NCI-H82 treated with DMSO at 0.1 percent for 48 hours (cell line): Measurements from ENCODE around the gene GNPDA1.
"Not testable (repeated sequence)": the region's sequence is repeated elsewhere in the genome, so short reads cannot be mapped to it uniquely, and the experiment has no call there.

ENCODE experiments used
- DNase-seq: peaks from one replicate; lab custom pipeline; 2025; ENCODE audit not compliant: unreplicated experiment; lab: John Stamatoyannopoulos, UW

Gene GNPDA1

DNA sequence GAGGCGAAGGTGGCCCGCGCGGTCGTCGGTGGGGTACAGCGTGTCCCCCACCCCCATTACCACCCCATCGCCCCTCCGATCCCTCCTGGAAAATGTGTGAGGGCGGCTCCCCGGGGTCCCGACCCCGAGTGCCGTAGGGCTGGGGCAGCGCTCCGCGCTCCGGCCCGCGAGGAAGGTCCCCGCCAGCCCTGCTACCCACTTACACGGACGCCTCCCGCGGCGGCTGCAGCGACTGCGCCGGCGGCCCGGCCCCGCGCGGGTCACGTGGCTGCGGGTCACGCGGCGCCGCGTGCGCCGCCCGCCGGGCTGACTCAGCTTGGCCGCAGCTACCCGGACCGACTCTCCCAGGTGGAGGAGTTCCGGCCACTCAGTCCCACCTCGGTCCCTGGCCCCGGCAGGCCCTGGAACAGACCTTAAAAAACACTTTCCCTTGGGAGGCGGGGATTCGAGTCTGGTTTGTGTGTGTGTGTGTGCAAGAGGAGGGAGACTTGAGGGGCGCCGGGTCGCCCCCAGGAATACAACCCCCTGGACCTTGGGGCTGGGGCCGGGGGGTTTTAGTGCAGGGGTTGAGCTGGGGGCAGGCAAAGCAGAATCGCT is at the start of gene GNPDA1:
GNPDA1 (minus strand) TSS at position 236 of the 597 bp plus-strand sequence. CDS start 992 bp downstream, outside the sequence.
- peak; percentile 15 for DNase-seq

DNA sequence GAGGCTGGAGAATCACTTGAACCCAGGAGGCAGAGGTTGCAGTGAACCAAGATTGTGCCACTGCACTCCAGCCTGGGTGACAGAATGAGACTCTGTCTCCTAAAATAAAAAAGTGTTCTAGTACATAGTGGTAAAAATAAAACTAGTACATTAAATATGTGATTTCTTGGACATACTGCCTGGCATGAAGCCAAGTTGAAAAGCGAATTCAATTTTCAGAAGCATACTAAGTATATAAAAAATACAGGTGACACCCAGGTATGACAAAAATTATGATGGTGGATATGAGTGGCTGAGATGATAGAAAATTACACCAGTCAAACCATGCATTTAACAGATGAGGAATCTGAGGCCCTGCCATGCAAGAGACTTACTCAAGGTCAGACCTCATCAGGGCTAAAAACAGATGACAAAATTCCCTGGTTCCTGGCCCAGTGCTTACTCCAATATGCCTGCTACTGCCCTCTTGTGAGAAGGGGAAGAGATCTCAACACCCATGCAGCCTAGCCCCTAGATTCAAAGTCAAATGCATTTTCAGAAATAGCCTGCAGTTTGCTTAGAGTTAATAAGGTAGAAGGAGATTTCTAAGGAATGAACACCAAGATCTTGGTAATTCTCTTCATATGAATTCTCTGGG is 46.6 kb upstream of the GNPDA1 start:
- DNase-seq = peak; percentile 31

DNA sequence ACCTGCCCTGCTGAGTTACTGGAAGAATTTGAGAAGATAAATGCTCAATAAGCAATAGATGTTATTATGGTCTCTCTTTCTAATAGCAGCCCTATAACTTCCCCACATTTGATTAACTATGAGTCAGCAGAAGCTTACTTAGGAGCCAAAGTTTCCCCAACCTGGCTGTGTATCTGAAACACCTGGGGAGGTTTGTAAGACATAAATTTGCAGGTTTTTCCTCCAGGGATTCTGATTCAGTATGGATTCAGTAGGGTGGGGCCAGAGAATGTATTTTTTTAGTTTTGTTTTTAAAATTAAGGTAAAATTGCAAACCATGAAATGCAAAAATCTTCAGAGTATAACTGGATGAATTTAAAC is 44.9 kb upstream of the GNPDA1 start:
- DNase-seq = no peak

DNA sequence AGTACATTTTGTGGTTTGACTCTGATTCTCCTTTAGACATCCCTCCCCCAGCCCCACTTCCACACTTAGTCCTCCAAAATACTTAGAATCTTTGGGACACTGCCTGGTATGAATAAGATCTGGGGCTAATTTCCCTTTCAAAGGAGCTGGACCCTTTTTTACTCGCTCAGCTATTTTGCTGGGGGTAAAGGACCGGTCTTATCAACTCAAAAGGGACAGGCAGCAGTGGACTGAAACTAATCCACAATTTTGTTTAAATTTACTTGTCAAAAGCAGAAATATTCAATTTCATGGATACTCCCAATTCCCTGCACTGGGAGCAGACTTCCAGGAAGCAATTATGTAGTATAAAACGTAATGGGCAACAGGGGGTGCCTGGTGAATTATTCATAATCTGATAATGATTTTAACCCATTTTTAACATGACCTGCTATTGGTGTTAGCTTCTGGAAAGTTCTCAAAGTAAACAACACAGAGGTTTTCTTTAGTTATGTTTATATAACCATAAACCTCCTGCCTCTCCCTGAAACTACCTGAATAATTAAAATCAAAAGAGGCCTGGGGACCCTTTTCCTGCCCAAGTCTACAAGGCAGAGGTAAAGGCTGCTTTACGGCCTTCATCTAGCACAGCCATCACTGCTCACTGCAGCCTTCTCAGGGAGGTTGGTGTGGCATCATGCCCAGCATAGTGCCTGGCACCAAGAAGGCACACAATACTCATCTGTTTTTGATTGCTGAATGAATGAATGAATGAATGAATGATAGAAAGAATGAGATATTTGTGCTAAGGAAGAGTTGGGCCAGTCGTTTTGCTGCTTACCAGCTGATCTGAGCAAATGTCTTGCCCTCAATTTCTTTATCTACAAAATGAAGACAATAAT is 44.2 kb upstream of the GNPDA1 start:
- no peak for DNase-seq

DNA sequence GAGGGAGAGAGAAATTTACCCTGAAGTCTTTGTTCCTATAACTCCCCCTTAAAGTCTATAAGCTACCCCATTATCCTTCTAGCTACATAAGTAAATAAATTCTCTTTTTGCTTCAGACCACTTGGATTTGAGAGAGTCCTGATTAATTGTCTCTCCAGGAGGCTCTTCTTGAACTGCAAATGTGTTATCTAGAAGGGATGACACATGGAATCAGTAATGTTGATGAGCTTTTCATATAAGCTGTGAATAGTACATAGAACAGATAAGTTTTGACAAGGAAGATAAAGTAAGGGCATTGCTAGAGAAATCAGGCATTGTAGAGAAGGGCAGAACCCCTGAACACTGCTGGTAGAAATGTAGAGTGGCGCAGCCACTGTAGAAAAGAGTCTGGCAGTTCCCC is 42.5 kb upstream of the GNPDA1 start:
- DNase-seq = no peak

DNA sequence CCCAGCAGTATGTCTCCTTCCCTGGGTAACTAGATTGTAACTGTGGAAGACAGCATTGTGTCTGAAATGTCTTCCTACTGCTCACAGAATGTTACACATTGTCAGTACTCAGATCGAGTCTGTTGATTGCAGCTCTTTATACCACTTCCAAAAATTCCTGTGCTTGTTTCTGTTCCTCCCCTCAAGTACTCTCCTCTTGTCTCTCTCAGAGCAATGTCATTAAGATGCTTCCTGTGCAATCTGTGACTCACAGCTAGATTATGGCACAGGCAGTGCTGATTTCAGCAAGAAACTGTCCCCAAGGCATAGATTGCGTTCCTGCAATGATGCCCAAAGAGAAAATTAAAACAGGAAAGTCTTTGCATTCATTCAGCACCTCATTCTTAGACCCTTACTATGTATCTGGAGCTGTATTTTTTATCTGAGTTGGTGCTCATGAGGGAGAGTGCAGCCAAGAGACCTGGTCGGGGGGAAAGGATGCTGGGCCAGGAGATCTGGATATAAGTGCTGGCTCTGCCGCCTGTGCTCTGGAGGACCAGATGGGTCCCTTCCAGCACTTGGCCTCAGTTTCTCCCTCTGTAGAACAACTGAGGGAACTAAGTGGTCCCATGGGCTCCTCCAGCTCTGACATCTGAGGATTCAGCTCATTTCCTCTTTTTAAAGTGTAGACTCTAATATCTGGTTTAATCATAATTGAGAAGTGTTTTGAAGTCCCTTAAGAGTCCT is 40.8 kb upstream of the GNPDA1 start:
- DNase-seq = no peak

DNA sequence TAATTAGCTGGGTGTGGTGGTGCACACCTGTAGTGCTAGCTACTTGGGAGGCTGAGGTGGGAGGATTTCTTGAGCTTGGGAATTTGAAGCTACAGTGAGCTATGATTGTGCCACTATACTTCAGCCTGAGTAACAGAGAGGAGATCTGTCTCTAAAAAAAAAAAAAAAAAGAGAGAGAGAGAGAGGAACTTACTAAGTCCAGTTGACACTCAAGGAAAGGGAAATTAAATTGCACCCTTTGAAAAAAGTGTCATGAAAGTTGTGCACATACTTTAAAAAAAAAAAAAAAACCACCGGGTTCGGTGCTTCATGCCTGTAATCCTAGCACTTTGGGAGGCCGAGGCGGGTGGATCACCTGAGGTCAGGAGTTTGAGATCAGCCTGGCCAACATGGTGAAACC is 39.2 kb upstream of the GNPDA1 start:
- not testable (repeated sequence) for DNase-seq

DNA sequence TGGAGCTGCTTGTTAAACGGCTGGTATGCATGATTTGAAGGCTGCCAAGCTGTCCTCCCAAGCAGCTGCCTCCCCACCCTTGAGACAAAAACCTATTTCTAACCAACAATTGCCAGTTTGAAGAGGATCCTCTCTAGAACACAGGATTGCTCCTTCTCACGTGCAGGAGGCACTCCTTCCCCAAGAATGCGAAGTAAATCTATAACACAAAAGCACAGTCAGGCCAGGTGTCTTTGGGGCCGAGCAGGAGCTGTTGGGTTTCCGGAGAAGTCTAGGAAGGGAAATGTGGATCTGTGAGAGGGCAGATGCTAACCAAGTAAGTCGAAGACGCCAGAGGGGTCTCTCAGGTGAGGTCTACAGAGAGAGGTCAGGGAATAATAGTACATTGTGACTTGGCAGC is 35.4 kb upstream of the GNPDA1 start:
- DNase-seq = no peak

DNA sequence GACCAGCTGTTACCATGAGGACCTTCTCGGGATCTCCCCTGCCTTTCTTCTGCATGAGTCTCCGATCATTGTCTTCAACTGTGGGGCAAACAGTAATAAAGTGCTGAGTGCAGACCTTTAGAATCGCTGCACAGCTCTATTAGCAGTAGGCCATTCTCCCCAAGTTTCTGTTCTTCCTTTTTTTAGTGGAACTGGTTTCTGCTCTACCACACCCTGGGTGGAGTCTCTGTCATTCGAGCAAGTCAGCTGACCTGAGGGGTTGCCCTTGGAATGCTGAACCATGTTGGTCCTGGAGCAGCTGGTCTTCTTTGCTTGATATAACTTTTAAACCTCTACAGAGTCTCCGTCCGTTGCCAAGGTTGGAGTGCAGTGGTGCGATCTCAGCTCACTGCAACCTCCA is 33.4 kb upstream of the GNPDA1 start:
- DNase-seq = no peak

DNA sequence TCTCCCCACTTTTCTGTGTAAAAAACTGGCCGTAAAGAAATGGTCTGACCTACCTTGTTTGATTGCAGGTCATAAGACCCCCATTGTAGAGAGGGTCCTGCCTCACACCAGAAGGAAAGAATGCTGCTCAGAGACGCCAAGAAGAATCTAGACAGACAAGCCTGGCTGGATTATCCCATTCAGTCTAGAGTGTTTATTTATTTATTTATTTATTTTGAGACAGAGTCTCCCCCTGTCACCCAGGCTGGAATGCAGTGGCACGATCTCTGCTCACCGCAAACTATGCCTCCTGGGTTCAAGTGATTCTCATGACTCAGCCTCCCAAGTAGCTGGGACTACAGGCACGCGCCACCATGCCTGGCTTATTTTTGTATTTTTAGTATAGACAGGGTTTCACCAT is 28.1 kb upstream of the GNPDA1 start:
- DNase-seq = not testable (repeated sequence)

DNA sequence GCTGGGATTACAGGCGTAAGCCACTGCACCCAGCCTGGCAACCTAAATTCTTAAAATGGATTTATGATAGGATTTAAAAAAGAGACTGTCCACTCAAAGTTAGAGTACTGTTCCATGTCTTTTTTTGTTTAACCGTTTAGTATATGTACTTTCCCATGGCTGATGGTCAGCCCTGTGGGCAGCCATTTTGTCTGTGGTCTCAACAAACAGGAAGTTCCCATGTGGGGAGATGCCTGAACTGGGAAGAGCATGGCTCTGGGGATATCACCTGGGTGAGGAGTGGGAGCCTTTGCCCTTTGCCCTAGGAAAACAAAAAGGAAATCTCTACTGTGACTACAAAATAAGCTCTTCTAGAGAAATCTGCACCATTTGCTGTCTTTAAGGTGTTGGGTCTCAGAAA is 27.5 kb upstream of the GNPDA1 start:
- no peak for DNase-seq

DNA sequence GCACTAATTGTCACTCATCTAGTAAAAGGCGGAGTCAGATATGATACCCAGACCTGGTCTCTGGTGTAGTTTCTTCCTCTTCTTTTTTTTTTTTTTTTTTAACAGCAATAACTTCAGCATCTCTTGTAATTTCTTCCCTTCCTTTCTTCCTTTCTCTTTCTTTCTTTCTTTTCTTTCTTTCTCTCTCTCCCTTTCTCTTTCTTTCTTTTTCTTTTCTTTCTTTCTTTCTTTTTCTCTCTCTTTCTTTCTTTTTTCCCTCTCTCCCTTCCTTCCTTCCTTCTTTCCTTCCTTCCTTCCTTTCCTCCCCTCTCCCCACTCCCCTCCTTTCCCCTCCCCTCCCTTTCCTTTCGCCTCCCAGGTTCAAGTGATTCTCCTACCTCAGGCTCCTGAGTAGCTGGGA is 25.9 kb upstream of the GNPDA1 start:
- DNase-seq = no peak

DNA sequence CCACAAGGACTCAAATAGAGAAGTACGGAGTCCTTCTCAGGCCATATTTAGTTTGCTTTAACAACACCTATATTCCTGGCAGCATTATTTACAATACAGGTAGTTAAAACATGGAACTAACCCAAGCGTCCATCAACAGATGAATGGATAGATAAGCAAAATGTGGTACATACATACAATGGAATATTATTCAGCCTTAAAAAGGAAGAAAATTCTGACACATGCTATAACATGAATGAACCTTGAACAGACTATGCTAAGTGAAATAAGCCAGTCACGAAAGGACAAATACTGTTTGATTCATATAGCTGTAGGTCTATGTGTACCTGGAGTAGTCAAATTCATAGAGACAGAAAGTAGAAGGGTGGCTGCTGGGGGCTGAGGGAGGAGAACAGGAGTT is 24.8 kb upstream of the GNPDA1 start:
- not testable (repeated sequence) for DNase-seq

DNA sequence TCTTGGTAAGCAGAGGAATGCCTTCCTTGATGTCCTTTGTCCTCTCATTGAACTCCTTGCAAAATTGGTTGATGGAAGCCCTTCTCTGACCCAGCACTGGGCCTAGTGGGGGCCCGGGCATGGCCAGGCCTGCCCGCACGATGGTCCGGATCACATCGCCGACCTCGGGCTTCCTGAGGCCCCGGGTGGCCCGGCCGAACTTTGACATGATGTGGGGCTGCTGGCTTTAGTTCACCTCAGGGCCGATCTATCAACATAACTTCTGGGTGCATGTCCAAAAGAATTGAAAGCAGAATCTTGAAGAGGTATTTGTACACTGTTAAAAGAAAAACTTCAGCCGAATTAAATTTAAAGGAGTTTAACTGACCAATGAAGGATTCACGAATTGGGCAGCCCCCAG is 24.1 kb upstream of the GNPDA1 start:
- DNase-seq = no peak

DNA sequence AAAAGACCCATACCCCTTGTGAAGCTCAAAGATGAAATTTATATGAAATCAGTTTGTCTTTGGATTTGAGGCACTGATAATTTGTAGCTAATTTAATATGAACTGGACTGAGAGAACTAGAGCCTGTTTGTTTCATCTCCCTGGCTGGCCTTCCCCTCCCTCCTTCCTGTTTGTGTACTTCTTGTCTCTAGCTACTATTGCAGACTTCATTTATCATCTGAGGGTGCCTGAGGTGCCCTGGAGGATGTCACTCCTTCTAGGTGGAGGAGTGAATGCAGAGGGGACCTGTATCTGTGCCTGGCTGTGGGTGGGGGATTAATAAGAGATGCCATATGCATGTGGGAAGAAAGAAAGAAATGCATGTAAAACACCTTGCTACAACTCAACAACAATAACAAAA is 22.2 kb upstream of the GNPDA1 start:
- DNase-seq = no peak

DNA sequence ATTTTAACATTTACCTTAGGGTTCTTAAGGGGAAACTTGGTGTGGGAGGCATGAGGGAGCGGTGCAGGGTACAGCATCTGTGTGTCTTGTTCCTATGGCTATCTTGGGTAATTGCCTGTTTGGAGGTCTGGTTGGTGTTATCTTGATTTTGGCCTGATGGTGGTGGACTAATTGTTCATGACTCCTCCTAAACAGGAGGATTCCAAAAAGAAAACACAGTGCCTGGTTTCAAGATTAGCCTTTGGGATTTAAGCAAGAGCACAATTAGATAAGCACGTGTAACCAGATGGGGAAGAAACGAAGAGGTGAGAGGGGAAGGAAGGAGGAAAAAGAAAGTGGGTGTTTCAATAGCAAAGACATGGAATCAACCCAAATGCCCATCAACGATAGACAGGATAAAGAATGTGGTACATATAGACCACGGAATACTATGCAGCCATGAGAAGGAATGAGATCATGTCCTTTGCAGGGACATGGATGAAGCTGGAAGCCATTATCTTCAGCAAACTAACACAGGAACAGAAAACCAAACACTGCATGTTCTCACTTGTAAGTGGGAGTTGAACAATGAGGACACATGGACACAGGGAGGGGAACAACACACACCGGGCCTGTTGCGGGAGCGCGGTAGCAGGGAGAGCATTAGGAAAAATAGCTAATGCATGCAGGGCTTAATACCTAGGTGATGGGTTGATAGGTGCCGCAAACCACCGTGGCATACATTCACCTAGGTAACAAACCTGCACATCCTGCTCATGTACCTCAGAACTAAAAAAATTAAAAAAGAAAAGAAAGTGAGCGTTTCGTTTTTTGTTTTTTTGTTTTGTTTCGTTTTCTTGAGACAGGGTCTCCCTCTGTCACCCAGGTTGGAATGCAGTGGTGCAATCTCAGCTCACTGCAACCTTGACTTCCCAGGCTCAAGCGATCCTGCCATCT is 21.1 kb upstream of the GNPDA1 start:
- peak; percentile 66 for DNase-seq

DNA sequence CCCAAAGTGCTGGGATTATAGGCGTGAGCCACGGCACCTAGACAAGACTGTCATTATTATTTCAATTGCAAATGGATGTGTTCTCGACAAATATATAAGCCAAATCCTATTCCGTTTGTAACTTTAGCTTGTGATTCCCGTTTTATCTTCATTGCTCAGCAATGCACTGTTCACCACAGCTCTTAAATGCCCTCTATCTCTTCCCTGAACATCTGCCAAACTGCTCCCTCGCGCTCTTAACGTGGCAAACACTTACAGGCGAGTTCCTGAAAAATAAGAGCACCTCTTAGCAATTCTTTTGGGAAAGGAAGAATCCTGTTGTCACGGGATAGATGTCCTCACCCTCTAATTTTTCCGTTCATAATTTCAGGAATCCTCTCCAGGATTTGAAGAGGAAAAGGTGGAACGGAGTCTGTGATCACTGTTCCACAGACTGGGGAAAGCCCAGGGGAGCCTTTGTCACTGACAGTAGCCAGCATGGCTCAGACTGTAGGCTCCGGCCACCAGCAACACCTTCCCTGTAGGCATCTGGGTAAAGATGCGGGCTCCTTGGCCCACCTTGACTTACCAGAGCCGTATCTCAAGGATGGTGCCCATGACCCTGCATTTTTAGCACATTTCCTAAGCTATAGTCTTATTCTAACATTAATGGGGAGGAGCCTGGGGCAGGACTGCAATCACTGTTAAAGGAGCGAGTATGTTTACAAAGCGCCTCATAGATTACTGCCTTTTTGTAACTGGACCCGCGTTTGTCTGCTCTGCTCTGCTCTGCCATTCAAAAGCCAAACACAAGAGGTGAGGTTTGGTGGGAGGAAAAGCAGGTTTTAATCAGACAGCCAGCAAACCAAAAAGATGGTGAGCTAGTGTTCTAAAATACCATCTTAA is 20.2 kb upstream of the GNPDA1 start:
- peak; percentile 12 for DNase-seq

DNA sequence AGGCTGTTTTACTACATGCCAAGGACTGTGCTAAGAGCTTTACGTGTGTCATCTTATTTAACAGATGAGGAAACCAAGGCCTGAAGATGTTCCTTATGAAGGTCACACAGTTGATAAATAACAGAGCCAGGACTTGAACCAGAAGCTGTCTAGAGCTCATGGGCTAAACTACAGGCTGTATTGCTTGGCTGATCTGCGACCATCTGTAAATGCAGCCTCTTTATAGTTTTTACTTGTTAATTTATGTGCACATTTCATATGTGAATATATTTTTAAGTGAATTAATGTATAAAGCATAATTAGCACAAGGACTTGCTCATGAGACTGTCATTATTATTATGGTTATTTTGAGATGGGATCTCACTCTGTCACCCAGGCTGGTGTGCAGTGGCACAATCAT is 19.3 kb upstream of the GNPDA1 start:
- no peak for DNase-seq

DNA sequence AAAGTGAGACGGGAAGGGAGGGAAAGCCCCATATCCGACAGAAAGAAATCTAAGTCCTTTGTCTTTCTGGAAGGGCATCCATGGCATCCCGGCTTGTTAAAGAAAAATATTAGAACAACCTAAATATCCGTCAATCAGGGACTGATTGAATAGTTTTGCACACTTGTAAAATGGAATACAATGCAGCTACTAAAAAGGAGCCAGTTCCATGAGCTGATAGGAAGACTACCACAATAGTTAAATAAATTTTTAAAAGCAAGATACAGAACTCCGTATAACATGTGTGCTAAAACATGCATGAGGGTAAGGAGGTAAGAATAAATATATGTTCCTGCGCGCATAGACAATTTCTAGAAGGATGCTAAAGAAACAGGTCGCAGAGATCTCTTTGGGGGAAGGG is 12.8 kb upstream of the GNPDA1 start:
- no peak for DNase-seq
